ENCODE measurements around the gene SYNM. TPM values are rescaled to one million over a fixed set of nuclear protein-coding genes. Genes with fewer than 3 reads are reported as not detected.

SYNM gene
- total RNA-seq, 1 donor from 2014 or later: 0.79 TPM

- Mint-ChIP-seq H3K27ac (no peak overlapping the region), H3K27me3 (no peaks in the 10 kb centered on the region), H3K36me3 (ENCODE audit: low read depth) (no peaks in the 10 kb centered on the region), H3K4me3 (no peak overlapping the region), H3K9me3 (no peaks in the 10 kb centered on the region), H3K4me1 (no peaks in the 10 kb centered on the region)
- intact Hi-C loops (cut with micrococcal nuclease): no loop called here
- no peak for DNase-seq
Observed at GRCh38 chr15:99118801-99119546, 14.1 kb downstream of the SYNM start.

DNA sequence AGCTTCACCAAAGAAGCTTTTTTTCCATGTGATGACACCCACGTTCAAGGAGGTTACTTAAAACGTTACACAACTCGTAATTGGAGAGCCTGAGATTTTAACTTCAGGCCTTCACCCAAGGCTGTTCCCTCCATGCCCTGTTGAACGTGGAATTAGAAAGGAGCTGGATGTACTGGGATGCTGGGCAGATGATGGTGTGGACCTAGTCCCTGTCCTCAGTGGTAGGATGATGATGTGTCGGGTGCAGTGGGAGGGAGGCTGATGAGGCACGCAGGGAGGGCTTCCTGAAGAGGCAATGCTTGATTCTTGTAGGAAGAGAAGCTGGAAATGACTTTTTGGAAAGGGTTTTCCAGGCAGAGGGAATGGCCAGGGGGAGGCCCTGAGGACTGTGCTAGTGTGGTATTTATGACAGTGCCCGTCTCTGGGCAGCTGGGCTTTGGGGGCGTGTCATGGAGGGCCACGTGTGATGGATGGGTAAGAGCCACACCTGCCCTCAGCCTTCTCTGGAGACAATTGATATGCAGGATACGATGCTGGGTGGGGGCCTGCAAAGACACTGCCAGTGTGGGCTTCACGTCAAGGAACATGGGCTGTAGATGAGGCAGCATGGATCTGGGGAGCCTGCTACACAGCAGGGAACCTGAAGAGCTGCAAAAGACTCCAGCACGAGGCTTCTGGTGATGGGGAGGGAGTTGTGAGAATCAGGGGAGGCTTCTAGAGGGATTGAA, 15.3 kb downstream of the SYNM start:
- Mint-ChIP-seq H3K4me1 (no peaks in the 10 kb centered on the region), H3K36me3 (ENCODE audit: low read depth) (no peaks in the 10 kb centered on the region), H3K27me3 (peaks cover 1% of the 10 kb centered on the region), H3K4me3 (no peak overlapping the region), H3K9me3 (no peaks in the 10 kb centered on the region), H3K27ac (no peak overlapping the region)
- intact Hi-C loops (cut with micrococcal nuclease): no loop called here
- no peak for DNase-seq

DNA sequence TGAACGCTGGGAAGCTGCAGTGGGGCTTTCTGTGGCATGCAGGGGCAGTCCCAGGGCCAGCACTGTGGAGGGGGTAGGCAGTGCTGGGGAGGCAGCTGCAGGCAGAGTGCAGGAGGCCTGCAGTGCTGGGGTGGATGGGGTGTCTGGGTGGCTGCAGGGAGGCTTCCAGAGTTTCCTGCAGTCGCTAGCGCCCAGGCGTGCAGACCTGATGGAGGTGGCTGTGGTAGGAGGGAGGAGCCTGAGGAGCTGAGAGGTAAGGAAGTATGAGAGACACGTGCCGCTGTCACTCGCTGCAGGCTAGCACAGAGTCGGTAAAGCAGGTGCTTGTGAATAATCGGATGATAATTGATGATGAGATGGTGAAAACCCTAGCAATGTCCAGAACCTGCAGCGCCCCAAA, 16.3 kb downstream of the SYNM start:
- no peaks in the 10 kb centered on the region for H3K9me3 Mint-ChIP-seq
- no peaks in the 10 kb centered on the region for H3K4me1 Mint-ChIP-seq
- H3K4me3 Mint-ChIP-seq: no peak overlapping the region
- H3K27me3 Mint-ChIP-seq: peaks cover 1% of the 10 kb centered on the region
- no peak overlapping the region for H3K27ac Mint-ChIP-seq
- intact Hi-C loops (cut with micrococcal nuclease): no loop called here
- no peaks in the 10 kb centered on the region for H3K36me3 Mint-ChIP-seq (ENCODE audit: low read depth)
- no peak for DNase-seq

DNA sequence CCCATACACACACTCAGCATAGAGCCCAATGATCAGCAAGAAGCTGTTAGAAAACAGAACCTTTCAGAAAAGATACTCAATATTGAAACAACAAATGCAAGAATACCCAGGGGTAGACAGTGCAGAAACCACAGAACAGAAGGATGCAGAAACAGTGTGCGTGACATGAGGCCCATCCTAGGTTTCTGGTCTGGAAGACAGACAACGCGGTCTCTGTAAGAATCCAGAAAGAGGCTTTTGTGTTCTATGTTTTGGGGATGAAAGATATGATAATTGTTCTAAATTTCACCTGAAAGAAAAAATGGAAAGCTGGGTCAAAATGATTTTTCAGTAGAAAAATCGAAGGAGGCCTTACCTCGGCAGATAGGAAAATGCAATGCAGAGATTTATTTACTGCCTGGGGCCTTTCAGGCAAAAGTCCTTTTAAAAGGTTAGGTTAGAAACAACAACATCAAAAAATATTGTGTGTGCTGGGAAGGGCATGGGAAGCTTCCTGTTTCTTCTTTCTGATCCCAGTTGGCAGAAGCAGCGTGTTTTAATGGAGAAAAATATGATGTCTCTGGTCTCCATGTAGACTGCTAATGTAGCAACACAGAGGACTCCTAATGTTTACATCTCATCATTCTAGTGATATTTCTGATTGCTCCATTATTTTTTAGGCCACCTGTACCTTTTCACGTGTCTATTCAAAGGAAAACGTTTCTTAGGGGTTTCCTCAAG, 17.0 kb downstream of the SYNM start:
- H3K36me3 Mint-ChIP-seq (ENCODE audit: low read depth): no peaks in the 10 kb centered on the region
- no peaks in the 10 kb centered on the region for H3K9me3 Mint-ChIP-seq
- no peak overlapping the region for H3K4me3 Mint-ChIP-seq
- intact Hi-C loops (cut with micrococcal nuclease): no loop called here
- no peaks in the 10 kb centered on the region for H3K4me1 Mint-ChIP-seq
- no peak overlapping the region for H3K27ac Mint-ChIP-seq
- H3K27me3 Mint-ChIP-seq: peaks cover 1% of the 10 kb centered on the region
- no peak for DNase-seq

GRCh38 chr15:99122831-99123712, 18.2 kb downstream of the SYNM start:
- Mint-ChIP-seq H3K36me3 (ENCODE audit: low read depth) (no peaks in the 10 kb centered on the region), H3K27me3 (peaks cover 1% of the 10 kb centered on the region), H3K27ac (no peak overlapping the region), H3K4me1 (no peaks in the 10 kb centered on the region), H3K4me3 (no peak overlapping the region), H3K9me3 (no peaks in the 10 kb centered on the region)
- DNase-seq: no peak
- intact Hi-C loops (cut with micrococcal nuclease): no loop called here

- Mint-ChIP-seq H3K4me1 (no peaks in the 10 kb centered on the region), H3K36me3 (ENCODE audit: low read depth) (no peaks in the 10 kb centered on the region), H3K27me3 (peaks cover 1% of the 10 kb centered on the region), H3K4me3 (no peak overlapping the region), H3K9me3 (no peaks in the 10 kb centered on the region), H3K27ac (no peak overlapping the region)
- DNase-seq: no peak
- intact Hi-C loops (cut with micrococcal nuclease): no loop called here
Observed at GRCh38 chr15:99123713-99124451, 19.0 kb downstream of the SYNM start.

DNA sequence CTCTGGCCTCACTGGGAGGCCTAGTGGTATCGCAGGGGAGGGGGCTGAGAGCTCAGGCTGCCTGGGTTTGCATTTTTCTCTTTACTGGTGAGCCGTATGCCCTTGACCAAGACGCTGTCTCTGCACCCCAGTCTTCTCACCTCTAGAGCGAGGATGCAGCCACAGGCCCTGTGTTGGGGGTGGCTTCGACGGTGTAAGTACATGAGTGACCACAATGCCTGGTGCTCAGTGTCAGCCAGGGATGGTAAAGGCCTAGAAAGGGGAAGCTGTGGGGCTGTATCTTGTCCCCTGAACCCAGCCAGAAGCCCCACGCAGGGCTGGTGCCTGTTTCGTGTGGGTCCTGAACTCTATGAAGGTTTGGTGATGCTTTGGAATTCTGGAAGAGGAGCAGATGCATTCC, 19.8 kb downstream of the SYNM start:
- intact Hi-C loops (cut with micrococcal nuclease): no loop called here
- DNase-seq: no peak
- no peak overlapping the region for H3K4me3 Mint-ChIP-seq
- no peaks in the 10 kb centered on the region for H3K4me1 Mint-ChIP-seq
- no peaks in the 10 kb centered on the region for H3K9me3 Mint-ChIP-seq
- H3K36me3 Mint-ChIP-seq (ENCODE audit: low read depth): no peaks in the 10 kb centered on the region
- H3K27me3 Mint-ChIP-seq: peaks cover 1% of the 10 kb centered on the region
- no peak overlapping the region for H3K27ac Mint-ChIP-seq

GRCh38 chr15:99125061-99125891, 20.4 kb downstream of the SYNM start:
- H3K27ac Mint-ChIP-seq: no peak overlapping the region
- DNase-seq: no peak
- H3K27me3 Mint-ChIP-seq: peaks cover 1% of the 10 kb centered on the region
- H3K4me1 Mint-ChIP-seq: no peaks in the 10 kb centered on the region
- H3K4me3 Mint-ChIP-seq: no peak overlapping the region
- H3K9me3 Mint-ChIP-seq: no peaks in the 10 kb centered on the region
- no peaks in the 10 kb centered on the region for H3K36me3 Mint-ChIP-seq (ENCODE audit: low read depth)
- intact Hi-C loops (cut with micrococcal nuclease): no loop called here

DNA sequence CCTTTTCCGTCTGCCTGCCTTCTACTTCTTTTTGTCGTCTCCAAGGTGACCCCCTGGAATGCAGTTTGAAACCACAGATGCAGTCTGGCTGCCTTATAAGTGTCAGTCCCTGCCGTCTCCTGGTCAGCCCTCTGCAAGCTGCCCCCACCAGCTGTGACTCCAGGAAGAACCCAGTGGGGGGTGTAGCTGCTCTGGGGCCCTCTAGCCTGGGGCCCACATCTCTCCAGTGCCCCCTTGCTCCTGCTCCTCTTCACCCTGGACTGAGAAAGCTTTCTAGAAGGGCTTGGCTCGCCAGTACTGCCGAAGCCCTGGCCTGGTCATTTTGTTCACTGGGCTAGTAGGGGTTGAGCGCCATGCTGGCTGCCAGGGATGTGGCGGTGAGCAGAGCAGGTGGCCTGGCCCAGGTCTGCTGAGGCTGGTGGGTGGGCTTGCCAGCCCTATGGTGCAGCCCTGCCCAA, 21.3 kb downstream of the SYNM start:
- Mint-ChIP-seq H3K9me3 (no peaks in the 10 kb centered on the region), H3K36me3 (ENCODE audit: low read depth) (no peaks in the 10 kb centered on the region), H3K4me1 (no peaks in the 10 kb centered on the region), H3K27ac (no peak overlapping the region), H3K4me3 (no peak overlapping the region), H3K27me3 (peaks cover 1% of the 10 kb centered on the region)
- intact Hi-C loops (cut with micrococcal nuclease): no loop called here
- DNase-seq: no peak

GRCh38 chr15:99126930-99127329, 22.1 kb downstream of the SYNM start:
- H3K36me3 Mint-ChIP-seq (ENCODE audit: low read depth): no peaks in the 10 kb centered on the region
- H3K4me1 Mint-ChIP-seq: no peaks in the 10 kb centered on the region
- intact Hi-C loops (cut with micrococcal nuclease): no loop called here
- H3K27me3 Mint-ChIP-seq: peaks cover 1% of the 10 kb centered on the region
- H3K4me3 Mint-ChIP-seq: no peak overlapping the region
- no peak for DNase-seq
- no peaks in the 10 kb centered on the region for H3K9me3 Mint-ChIP-seq
- no peak overlapping the region for H3K27ac Mint-ChIP-seq

- Mint-ChIP-seq H3K4me3 (no peak overlapping the region), H3K27ac (no peak overlapping the region), H3K4me1 (no peaks in the 10 kb centered on the region), H3K36me3 (ENCODE audit: low read depth) (no peaks in the 10 kb centered on the region), H3K9me3 (no peaks in the 10 kb centered on the region), H3K27me3 (peaks cover 1% of the 10 kb centered on the region)
- intact Hi-C loops (cut with micrococcal nuclease): no loop called here
- no peak for DNase-seq
Observed at GRCh38 chr15:99127773-99128172, 22.9 kb downstream of the SYNM start.

GRCh38 chr15:99128411-99128810, 23.5 kb downstream of the SYNM start:
- intact Hi-C loops (cut with micrococcal nuclease): no loop called here
- DNase-seq: no peak
- Mint-ChIP-seq H3K27ac (no peak overlapping the region), H3K9me3 (no peaks in the 10 kb centered on the region), H3K4me1 (no peaks in the 10 kb centered on the region), H3K27me3 (peaks cover 1% of the 10 kb centered on the region), H3K4me3 (no peak overlapping the region), H3K36me3 (ENCODE audit: low read depth) (no peaks in the 10 kb centered on the region)
